A549 (cell line): Measurements from ENCODE around the gene COBL. TPM values are rescaled to one million over a fixed set of nuclear protein-coding genes. Genes with fewer than 3 reads are reported as not detected.

Experiments used
- ATAC-seq, 2 experiments: fragments of 200-7000 bp in 1 of 2; fragments of >200 bp in 1 of 2; cut with Nextera tagmentation in 1 of 2; cut with Tn5 transposase in 1 of 2; 3 replicates each; pipeline versions ENCODE4 v1.8.0 to v1.9.1; 2018 to 2020; ENCODE audit warnings: mild to moderate bottlenecking in 1 of 2, moderate library complexity in 1 of 2
- CTCF ChIA-PET: fragments of 300-600 bp; sonication (Branson Sonifier 250); formaldehyde crosslinking; extraction: SDS; loops from one replicate; lab custom pipeline; 2021; ENCODE audit warnings: antibody characterized with exemption, inconsistent platforms; lab: Yijun Ruan, JAX
- POLR2A ChIA-PET: fragments of 350-600 bp; formaldehyde crosslinking; extraction: SDS; loops from one replicate; lab custom pipeline; 2021; ENCODE audit warnings: antibody characterized with exemption, inconsistent platforms; lab: Yijun Ruan, JAX
- DNase-seq, 2 experiments: peaks; one replicate each; pipeline versions ENCODE4 v3.0.0 to v3.0.0-alpha.2; 2011 to 2016; ENCODE audit warnings: low read depth in 1 of 2, low spot score in 1 of 2
- FAIRE-seq: peaks from 2 replicates; lab custom pipeline; 2011; peaks lifted over from hg19 to GRCh38; lab: Jason Lieb, UNC
- H3K27ac ChIP-seq, 2 experiments: fragments of >200 bp; sonication (Bioruptor Twin); formaldehyde crosslinking; 3 replicates each; pipeline ENCODE4 v1.5.1; 2016 to 2017
- H3K4me1 ChIP-seq: fragments of >200 bp; sonication (Bioruptor Twin); formaldehyde crosslinking; 3 replicates; pipeline ENCODE4 v1.6.1; 2016
- H3K4me2 ChIP-seq: fragments of >200 bp; sonication (Bioruptor Twin); formaldehyde crosslinking; 3 replicates; pipeline ENCODE4 v1.6.1; 2016
- H3K4me3 ChIP-seq: fragments of >200 bp; sonication (Bioruptor Twin); formaldehyde crosslinking; 3 replicates; pipeline ENCODE4 v1.5.1; 2016
- H3K9me3 ChIP-seq: fragments of >200 bp; sonication (Bioruptor Twin); formaldehyde crosslinking; 3 replicates; pipeline ENCODE4 v1.6.1; 2016
- CBX8 ChIP-seq: fragments of 200-600 bp; sonication (generic); IDR thresholded peaks from 2 replicates; pipeline ENCODE4 v1.6.1; 2016
- CHD2 ChIP-seq: fragments of 150-350 bp; IDR thresholded peaks from 2 replicates; pipeline ENCODE4 v1.6.1; 2014; ENCODE audit warnings: low read length; ENCODE audit not compliant: partially characterized antibody
- EHF ChIP-seq: fragments of 250-450 bp; sonication (Bioruptor Pico); IDR thresholded peaks from 2 replicates; pipeline ENCODE4 v1.5.0; 2020; ENCODE audit warnings: mild to moderate bottlenecking
- GATA3 ChIP-seq: IDR thresholded peaks from 2 replicates; pipeline ENCODE4 v1.6.1; 2012; ENCODE audit warnings: borderline replicate concordance
- HOXB13 ChIP-seq: fragments of 250-450 bp; sonication (Bioruptor Pico); IDR thresholded peaks from 2 replicates; pipeline ENCODE4 v1.5.0; 2020; ENCODE audit warnings: low read depth, mild to moderate bottlenecking, moderate library complexity
- JUN ChIP-seq, 2 experiments: fragments of >200 bp; sonication (Bioruptor Twin); formaldehyde crosslinking; IDR thresholded peaks; 2 replicates in 1 of 2; 3 replicates in 1 of 2; pipeline ENCODE4 v1.6.1; 2016 to 2017
- KDM1A ChIP-seq: fragments of 200-600 bp; sonication (generic); IDR thresholded peaks from 2 replicates; pipeline ENCODE4 v1.6.1; 2016; ENCODE audit warnings: low read depth, mild to moderate bottlenecking
- KDM5A ChIP-seq: fragments of 200-600 bp; sonication (generic); IDR thresholded peaks from 2 replicates; pipeline ENCODE4 v1.6.1; 2016; ENCODE audit warnings: antibody characterized with exemption, mild to moderate bottlenecking
- MAFK ChIP-seq: fragments of 450-650 bp; IDR thresholded peaks from 2 replicates; pipeline ENCODE4 v1.6.1; 2014; ENCODE audit not compliant: partially characterized antibody
- MAZ ChIP-seq: fragments of 150-350 bp; IDR thresholded peaks from 2 replicates; pipeline ENCODE4 v1.6.1; 2014; ENCODE audit warnings: antibody characterized with exemption, low read depth, low read length, borderline replicate concordance
- MYC ChIP-seq: IDR thresholded peaks from 2 replicates; pipeline ENCODE4 v1.6.1; 2012; ENCODE audit warnings: mild to moderate bottlenecking, inconsistent platforms, low read length, improper control_type of control experiment, borderline replicate concordance
- NFE2L2 ChIP-seq: fragments of 150-350 bp; conservative IDR thresholded peaks from 2 replicates; pipeline ENCODE4 v1.6.1; 2014; ENCODE audit warnings: low read length
- NR3C1 ChIP-seq: fragments of >200 bp; sonication (Bioruptor Twin); formaldehyde crosslinking; IDR thresholded peaks from 3 replicates; pipeline ENCODE4 v1.6.1; 2017
- PHF8 ChIP-seq: fragments of 200-600 bp; sonication (generic); IDR thresholded peaks from 2 replicates; pipeline ENCODE4 v1.6.1; 2016; ENCODE audit warnings: low read depth, mild to moderate bottlenecking, antibody characterized with exemption, moderate library complexity, borderline replicate concordance
- POLR2A ChIP-seq: IDR thresholded peaks from 2 replicates; pipeline ENCODE4 v1.6.1; 2012; ENCODE audit warnings: mild to moderate bottlenecking, low read length
- RCOR1 ChIP-seq: fragments of 150-350 bp; IDR thresholded peaks from 2 replicates; pipeline ENCODE4 v1.6.1; 2014; ENCODE audit warnings: antibody characterized with exemption, low read length, low read depth
- ZC3H11A ChIP-seq: fragments of 450-650 bp; IDR thresholded peaks from 2 replicates; pipeline ENCODE4 v1.6.1; 2014; ENCODE audit warnings: antibody characterized with exemption, mild to moderate bottlenecking
- ZFP36 ChIP-seq: fragments of 450-650 bp; IDR thresholded peaks from 2 replicates; pipeline ENCODE4 v1.6.1; 2014; ENCODE audit warnings: borderline replicate concordance; ENCODE audit not compliant: partially characterized antibody
- ZSCAN20 ChIP-seq: fragments of 250-450 bp; sonication (Bioruptor Pico); IDR thresholded peaks from 2 replicates; pipeline ENCODE4 v1.8.0; 2022; ENCODE audit warnings: mild to moderate bottlenecking, moderate library complexity
- WGBS: methylation state at CpG from one replicate; pipeline ENCODE4 v1.1.6; 2017; ENCODE audit errors: missing lambda C conversion rate; 5-methylcytosine and 5-hydroxymethylcytosine counted together
- polyA plus RNA-seq, 4 experiments: library from polyadenylated mRNA; depleted of rRNA in 3 of 4; stranded (reverse); fragments of >200 nt; fragmentation: RNase III in 1 of 4; extraction: RNeasy Plus Mini Kit Qiagen cat#74134 plus additional on column Dnase treatment in 1 of 4; gene quantifications; 2 replicates in 3 of 4; 3 replicates in 1 of 4; pipeline ENCODE4 v1.2.3, GENCODE V29; 2011 to 2017
- TF ChIP-seq, protein P1 (sequence below): fragments of >200 bp; sonication (Bioruptor Twin); formaldehyde crosslinking; IDR thresholded peaks from 3 replicates; pipeline ENCODE4 v1.6.1; 2016
- TF ChIP-seq, protein P2 (sequence below): fragments of 250-450 bp; sonication (Bioruptor Pico); IDR thresholded peaks from 2 replicates; pipeline ENCODE4 v1.5.0; 2021; ENCODE audit warnings: mild to moderate bottlenecking, moderate library complexity, borderline replicate concordance
- TF ChIP-seq, protein P3 (sequence below): IDR thresholded peaks from 2 replicates; pipeline ENCODE4 v1.6.1; 2012
- TF ChIP-seq, protein P4 (sequence below): fragments of 200-600 bp; sonication (generic); IDR thresholded peaks from 2 replicates; pipeline ENCODE4 v1.6.1; 2016; ENCODE audit warnings: antibody characterized with exemption, mild to moderate bottlenecking, moderate library complexity
- TF ChIP-seq, protein P5 (sequence below): fragments of >200 bp; sonication (Bioruptor Twin); formaldehyde crosslinking; IDR thresholded peaks from 3 replicates; pipeline ENCODE4 v1.5.1; 2016

COBL gene
- polyA plus RNA-seq, 2 of the 4 experiments (the other 2 are of a cell fraction): 1.5 to 7.4 TPM

DNA sequence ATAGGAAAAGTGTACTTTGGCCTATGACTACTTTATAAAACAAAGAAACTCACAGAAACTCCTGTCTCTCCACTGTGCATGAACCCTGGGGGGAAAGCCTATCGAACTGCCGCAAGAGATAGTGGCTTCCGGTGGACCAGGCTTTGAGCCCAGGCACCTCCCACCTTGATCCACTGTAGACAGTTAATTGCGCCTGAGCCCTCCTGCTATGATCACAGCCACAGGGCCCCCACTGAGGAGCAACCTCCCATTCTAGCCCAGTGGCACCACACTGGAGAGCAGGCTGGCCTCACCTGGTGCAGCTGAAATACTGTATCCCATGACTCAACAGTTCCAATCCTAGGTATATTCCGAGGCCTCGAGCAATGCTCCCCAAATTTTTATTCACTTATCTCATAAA is 98.8 kb downstream of the COBL start (continued):
- TF ChIP-seq, protein P1, sequence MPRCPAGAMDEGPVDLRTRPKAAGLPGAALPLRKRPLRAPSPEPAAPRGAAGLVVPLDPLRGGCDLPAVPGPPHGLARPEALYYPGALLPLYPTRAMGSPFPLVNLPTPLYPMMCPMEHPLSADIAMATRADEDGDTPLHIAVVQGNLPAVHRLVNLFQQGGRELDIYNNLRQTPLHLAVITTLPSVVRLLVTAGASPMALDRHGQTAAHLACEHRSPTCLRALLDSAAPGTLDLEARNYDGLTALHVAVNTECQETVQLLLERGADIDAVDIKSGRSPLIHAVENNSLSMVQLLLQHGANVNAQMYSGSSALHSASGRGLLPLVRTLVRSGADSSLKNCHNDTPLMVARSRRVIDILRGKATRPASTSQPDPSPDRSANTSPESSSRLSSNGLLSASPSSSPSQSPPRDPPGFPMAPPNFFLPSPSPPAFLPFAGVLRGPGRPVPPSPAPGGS: no peak
- no peak for TF ChIP-seq RCOR1
- TF ChIP-seq KDM1A: no peak
- no peak for TF ChIP-seq KDM5A

DNA sequence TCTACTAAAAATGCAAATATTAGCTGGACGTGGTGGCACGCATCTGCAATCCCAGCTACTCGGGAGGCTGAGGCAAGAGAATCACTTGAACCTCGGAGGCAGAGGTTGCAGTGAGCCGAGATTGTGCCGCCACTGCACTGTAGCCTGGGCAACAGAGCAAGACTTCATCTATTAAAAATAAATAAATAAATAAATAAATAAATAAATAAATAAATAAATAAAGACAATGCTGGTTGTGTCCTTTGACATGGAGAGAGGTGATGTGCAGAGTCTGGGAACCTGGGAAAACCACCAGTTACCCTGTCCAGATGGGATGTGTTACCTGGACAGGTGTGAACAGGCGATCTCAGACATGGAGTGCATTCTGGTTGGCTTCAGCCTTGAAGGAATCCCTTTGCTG is 102.5 kb downstream of the COBL start:
- 93% methylated on average over 7 of the region's 7 CpGs for WGBS
- TF ChIP-seq ZC3H11A (peak; percentile 63), MAZ (no peak)
- CTCF ChIA-PET: interaction anchor here (0.7 to 1.4 kb wide), 2 partner anchors 12 to 1098 kb away, joined by 3 read pairs; no protein-coding TSS in a partner anchor
- no peak overlapping the region for H3K4me3 ChIP-seq
- H3K4me1 ChIP-seq: peaks cover 2% of the 10 kb centered on the region; the same call in 1 of the 3 replicates
- ATAC-seq (no peak), FAIRE-seq (no peak), DNase-seq (no peak)
- no peaks in the 10 kb centered on the region for H3K9me3 ChIP-seq
- POLR2A ChIA-PET: no interaction called here
- H3K27ac ChIP-seq: no peak overlapping the region
- H3K4me2 ChIP-seq: no peak overlapping the region

DNA sequence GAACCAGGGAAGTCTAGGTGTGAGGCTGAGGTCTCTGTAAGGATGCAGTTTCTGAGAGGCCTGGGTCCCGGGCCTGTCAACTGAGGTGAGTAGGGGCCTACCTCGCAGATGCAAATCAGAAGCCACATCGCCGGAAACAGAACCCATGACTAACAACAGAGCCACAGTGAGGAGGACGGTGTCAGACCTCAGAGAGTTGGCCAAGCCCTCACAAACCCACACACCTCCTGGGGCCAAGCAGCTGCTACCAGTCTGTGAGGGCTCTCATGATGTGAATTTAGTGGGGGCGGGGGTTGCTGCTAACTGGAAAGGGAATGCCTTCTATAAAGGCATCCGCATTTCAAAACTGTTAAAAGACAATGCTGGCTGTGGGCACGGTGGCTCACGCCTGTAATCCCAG is 103.0 kb downstream of the COBL start:
- ATAC-seq: no peak
- H3K4me3 ChIP-seq: no peak overlapping the region
- peaks cover 4% of the 10 kb centered on the region; the same call in 1 of the 3 replicates for H3K4me1 ChIP-seq
- DNase-seq: no peak
- ChIA-PET CTCF (interaction anchor here (1.4 kb wide), 1 partner anchor 12 kb away, joined by 3 read pairs; no protein-coding TSS in a partner anchor), POLR2A (no interaction called here)
- no peak overlapping the region for H3K4me2 ChIP-seq
- FAIRE-seq: no peak
- H3K27ac ChIP-seq: no peak overlapping the region
- TF ChIP-seq, protein P2, sequence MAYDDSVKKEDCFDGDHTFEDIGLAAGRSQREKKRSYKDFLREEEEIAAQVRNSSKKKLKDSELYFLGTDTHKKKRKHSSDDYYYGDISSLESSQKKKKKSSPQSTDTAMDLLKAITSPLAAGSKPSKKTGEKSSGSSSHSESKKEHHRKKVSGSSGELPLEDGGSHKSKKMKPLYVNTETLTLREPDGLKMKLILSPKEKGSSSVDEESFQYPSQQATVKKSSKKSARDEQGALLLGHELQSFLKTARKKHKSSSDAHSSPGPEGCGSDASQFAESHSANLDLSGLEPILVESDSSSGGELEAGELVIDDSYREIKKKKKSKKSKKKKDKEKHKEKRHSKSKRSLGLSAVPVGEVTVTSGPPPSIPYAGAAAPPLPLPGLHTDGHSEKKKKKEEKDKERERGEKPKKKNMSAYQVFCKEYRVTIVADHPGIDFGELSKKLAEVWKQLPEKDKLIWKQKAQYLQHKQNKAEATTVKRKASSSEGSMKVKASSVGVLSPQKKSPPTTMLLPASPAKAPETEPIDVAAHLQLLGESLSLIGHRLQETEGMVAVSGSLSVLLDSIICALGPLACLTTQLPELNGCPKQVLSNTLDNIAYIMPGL: no peak
- TF ChIP-seq NFE2L2: no peak
- TF ChIP-seq, protein P3, sequence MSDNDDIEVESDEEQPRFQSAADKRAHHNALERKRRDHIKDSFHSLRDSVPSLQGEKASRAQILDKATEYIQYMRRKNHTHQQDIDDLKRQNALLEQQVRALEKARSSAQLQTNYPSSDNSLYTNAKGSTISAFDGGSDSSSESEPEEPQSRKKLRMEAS: no peak
- TF ChIP-seq HOXB13: no peak
- no peak for TF ChIP-seq MAFK
- TF ChIP-seq, protein P4, sequence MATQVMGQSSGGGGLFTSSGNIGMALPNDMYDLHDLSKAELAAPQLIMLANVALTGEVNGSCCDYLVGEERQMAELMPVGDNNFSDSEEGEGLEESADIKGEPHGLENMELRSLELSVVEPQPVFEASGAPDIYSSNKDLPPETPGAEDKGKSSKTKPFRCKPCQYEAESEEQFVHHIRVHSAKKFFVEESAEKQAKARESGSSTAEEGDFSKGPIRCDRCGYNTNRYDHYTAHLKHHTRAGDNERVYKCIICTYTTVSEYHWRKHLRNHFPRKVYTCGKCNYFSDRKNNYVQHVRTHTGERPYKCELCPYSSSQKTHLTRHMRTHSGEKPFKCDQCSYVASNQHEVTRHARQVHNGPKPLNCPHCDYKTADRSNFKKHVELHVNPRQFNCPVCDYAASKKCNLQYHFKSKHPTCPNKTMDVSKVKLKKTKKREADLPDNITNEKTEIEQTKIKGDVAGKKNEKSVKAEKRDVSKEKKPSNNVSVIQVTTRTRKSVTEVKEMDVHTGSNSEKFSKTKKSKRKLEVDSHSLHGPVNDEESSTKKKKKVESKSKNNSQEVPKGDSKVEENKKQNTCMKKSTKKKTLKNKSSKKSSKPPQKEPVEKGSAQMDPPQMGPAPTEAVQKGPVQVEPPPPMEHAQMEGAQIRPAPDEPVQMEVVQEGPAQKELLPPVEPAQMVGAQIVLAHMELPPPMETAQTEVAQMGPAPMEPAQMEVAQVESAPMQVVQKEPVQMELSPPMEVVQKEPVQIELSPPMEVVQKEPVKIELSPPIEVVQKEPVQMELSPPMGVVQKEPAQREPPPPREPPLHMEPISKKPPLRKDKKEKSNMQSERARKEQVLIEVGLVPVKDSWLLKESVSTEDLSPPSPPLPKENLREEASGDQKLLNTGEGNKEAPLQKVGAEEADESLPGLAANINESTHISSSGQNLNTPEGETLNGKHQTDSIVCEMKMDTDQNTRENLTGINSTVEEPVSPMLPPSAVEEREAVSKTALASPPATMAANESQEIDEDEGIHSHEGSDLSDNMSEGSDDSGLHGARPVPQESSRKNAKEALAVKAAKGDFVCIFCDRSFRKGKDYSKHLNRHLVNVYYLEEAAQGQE: no peak
- TF ChIP-seq CBX8: no peak
- TF ChIP-seq ZFP36: no peak
- TF ChIP-seq CHD2: no peak
- TF ChIP-seq, protein P5, sequence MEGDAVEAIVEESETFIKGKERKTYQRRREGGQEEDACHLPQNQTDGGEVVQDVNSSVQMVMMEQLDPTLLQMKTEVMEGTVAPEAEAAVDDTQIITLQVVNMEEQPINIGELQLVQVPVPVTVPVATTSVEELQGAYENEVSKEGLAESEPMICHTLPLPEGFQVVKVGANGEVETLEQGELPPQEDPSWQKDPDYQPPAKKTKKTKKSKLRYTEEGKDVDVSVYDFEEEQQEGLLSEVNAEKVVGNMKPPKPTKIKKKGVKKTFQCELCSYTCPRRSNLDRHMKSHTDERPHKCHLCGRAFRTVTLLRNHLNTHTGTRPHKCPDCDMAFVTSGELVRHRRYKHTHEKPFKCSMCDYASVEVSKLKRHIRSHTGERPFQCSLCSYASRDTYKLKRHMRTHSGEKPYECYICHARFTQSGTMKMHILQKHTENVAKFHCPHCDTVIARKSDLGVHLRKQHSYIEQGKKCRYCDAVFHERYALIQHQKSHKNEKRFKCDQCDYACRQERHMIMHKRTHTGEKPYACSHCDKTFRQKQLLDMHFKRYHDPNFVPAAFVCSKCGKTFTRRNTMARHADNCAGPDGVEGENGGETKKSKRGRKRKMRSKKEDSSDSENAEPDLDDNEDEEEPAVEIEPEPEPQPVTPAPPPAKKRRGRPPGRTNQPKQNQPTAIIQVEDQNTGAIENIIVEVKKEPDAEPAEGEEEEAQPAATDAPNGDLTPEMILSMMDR: no peak
- no peak for TF ChIP-seq EHF (CRISPR knock-in tag)
- TF ChIP-seq NR3C1: no peak
- TF ChIP-seq ZSCAN20 (CRISPR knock-in tag): no peak
- no peak for TF ChIP-seq PHF8
- TF ChIP-seq MYC: no peak
- no peak for TF ChIP-seq JUN (IDR thresholded peaks at IDR 0.05)
- TF ChIP-seq GATA3: no peak
- TF ChIP-seq POLR2A: no peak
- WGBS: 85% methylated on average over 8 of the region's 9 CpGs
- no peaks in the 10 kb centered on the region for H3K9me3 ChIP-seq
